Measurements from ENCODE around the gene TMEM151B.
"Not testable (repeated sequence)": the region's sequence is repeated elsewhere in the genome, so short reads cannot be mapped to it uniquely, and the experiment has no call there.

TMEM151B gene

DNA sequence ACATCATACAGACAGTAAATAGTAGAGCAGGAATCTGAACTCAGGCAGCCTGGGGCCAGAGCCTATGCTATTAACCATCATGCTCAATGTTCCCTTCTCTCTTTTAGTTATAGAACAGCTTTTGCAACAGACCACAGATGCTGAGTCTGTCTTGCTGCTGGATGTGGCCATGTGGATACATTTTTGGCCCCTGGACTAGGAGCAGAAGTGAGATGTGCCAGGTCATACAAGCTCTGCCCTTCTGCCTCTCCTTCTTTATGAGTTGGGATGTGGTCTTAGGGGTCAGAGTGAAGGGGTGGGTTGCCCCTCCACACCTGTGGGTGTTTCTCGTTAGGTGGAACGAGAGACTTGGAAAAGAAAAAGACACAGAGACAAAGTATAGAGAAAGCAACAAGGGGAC is 57.5 kb downstream of the TMEM151B start:
- in situ Hi-C loops (cut with MboI; ENCODE audit: low sequenced_read_pairs), result no loop called here

GRCh38 chr6:44328203-44328602 is 58.0 kb downstream of the TMEM151B start:
- in situ Hi-C loops (cut with MboI; ENCODE audit: low sequenced_read_pairs), result not testable (repeated sequence)

GRCh38 chr6:44329858-44330257 is 59.6 kb downstream of the TMEM151B start:
- in situ Hi-C loops (cut with MboI; ENCODE audit: low sequenced_read_pairs), result no loop called here

- in situ Hi-C loops (cut with MboI; ENCODE audit: low sequenced_read_pairs), result no loop called here
Observed at GRCh38 chr6:44332585-44332984, 62.3 kb downstream of the TMEM151B start.

DNA sequence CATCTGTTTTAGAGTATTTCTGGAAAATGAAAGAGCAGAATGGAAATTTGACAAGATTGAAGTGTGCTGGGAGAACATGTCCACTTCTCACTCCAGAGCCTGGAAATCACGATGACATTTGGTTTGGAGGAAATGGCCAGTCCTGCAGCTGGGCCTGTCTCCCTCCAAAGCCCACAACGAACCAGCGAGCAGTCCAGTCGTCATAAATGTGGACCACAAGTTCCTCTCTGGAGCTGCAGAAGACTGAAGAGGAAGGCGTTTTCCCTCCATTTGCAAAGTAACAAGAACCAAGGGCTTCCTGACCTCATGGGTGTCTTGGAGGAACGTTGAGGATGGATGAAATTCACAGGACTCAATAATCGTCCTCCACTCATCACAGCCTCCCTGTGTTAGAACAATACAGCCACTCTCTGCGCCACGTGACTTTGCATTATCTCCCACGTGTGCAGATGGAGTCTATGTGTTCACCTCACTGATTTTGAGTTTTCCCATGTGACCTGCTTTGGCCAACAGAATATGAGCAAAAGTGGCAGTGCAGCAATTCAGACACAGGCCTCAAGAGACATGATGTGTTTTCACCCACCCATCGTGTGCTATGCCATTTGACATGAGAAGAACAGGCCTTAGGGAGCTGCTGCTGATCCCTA is 63.1 kb downstream of the TMEM151B start:
- in situ Hi-C loops (cut with MboI; ENCODE audit: low sequenced_read_pairs), result no loop called here

- in situ Hi-C loops (cut with MboI; ENCODE audit: low sequenced_read_pairs), result no loop called here
Observed at GRCh38 chr6:44333942-44334341, 63.7 kb downstream of the TMEM151B start.

GRCh38 chr6:44335631-44336030 is 65.4 kb downstream of the TMEM151B start:
- in situ Hi-C loops (cut with MboI; ENCODE audit: low sequenced_read_pairs), result no loop called here

DNA sequence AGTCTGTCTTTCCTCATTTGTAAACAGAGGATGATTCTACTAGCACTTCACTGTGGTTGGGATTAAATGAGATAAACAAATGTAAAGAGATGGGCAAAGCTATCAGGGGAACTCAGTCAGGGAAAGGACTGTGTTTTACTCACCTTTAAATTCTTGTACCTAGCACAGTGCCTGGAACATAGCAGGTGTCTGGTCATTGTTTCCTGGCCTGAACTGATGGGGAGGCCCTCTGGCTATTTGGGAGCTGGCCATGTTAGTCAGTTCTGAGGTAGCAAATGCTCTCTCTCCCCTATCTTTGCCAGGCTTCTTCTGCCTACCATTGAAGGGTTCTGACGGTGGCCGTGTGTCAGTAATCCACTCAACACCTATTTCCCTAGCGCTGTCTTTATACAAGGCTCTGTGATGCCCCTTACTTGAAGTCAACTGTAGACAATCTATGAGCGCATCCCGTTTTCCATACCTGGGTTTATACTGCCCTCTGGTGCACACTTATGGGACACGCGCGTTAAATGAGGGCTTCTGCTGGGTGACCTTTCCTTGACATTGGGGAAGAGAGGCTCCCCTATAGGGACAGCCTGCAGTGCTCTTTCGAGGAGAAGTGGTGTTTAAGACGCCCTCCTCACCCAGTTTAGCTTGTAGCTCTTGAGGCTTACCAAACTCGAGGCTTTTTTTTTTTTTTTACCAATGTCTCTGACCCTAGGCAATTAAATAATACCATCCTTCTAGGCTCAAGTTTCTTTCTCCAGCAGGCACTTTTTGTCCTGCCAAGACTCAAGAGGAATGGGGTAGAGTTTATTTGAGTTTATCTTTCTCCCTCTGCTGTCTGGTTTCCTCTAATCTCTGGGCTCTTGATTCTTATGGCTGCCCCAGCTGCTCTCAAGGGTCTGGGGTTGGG is 68.2 kb downstream of the TMEM151B start:
- in situ Hi-C loops (cut with MboI; ENCODE audit: low sequenced_read_pairs), result no loop called here

DNA sequence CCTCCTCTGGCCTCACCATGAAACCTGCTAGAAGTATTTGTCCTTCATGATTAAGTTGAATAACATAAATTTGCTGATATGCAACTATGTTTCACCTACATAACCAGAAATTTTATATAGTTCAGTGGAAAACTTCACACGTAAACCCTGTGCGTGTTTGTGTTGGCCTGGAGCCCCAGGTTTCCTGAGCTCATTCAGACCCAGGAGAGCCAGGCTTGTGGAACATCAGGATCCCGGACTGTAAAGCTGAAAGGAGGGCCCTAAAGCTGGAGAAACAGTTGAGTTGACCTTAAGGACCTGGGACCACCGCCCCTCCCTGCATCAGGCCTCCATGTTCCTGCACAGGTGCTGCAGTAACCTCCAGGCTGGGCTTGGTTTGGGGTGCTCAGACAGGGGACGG is 69.1 kb downstream of the TMEM151B start:
- in situ Hi-C loops (cut with MboI; ENCODE audit: low sequenced_read_pairs), result no loop called here

- in situ Hi-C loops (cut with MboI; ENCODE audit: low sequenced_read_pairs), result no loop called here
Observed at GRCh38 chr6:44339763-44340625, 69.7 kb downstream of the TMEM151B start.

DNA sequence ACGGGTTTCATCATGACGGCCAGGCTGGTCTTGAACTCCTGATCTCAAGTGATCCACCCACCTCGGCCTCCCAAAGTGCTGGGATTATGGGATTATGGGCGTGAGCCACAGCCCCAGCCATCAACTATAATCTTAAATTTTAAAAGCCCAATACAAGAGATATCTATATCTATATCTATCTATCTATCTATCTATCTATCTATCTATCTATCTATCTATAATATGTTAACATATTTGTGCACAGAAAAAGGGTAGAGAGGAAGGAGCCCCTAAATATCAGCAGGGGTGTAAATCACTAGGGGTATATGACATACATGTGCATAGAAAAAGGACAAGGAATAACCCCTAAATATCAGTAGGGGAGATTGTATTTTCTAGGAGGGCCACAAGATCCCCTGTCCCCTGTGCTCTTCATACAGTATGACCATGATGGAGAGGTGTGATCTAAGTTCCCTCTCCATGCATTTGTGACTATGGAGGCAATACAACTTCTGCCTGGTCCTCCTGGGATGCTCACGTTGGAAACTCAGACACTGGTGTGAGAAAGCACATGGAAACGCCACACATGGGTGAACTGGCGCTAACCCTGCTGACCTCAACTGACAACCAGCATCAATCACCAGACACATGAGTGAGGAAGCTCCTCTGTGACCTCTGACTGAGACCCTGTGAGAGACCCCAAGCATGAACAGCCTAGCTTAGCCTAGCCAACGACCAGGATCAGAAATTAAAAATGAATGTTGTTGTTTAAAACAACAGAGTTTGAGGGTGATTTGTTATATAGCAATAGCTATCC is 71.0 kb downstream of the TMEM151B start:
- in situ Hi-C loops (cut with MboI; ENCODE audit: low sequenced_read_pairs), result no loop called here

- in situ Hi-C loops (cut with MboI; ENCODE audit: low sequenced_read_pairs), result no loop called here
Observed at GRCh38 chr6:44342052-44342451, 71.8 kb downstream of the TMEM151B start.

- in situ Hi-C loops (cut with MboI; ENCODE audit: low sequenced_read_pairs), result no loop called here
Observed at GRCh38 chr6:44342489-44342888, 72.2 kb downstream of the TMEM151B start, which contains the start of gene SPATS1. Gene SPATS1 (plus strand): TSS chr6:44342650. CDS start chr6:44343096, 446 bp downstream.

DNA sequence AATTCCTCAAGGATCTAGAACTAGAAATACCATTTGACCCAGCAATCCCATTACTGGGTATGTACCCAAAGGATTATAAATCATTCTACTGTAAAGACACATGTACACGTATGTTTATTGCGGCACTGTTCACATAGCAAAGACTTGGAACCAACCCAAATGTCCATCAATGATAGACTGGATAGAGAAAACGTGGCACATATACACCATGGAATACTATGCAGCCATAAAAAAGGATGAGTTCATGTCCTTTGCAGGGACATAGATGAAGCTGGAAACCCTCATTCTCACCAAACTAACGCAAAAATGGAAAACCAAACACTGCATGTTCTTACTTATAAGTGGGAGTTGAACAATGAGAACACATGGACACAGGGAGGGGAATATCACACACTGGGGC is 76.6 kb downstream of the TMEM151B start:
- in situ Hi-C loops (cut with MboI; ENCODE audit: low sequenced_read_pairs), result not testable (repeated sequence)

GRCh38 chr6:44349904-44350649 is 79.8 kb downstream of the TMEM151B start:
- in situ Hi-C loops (cut with MboI; ENCODE audit: low sequenced_read_pairs), result no loop called here

GRCh38 chr6:44350650-44350994 is 80.4 kb downstream of the TMEM151B start:
- in situ Hi-C loops (cut with MboI; ENCODE audit: low sequenced_read_pairs), result not testable (repeated sequence)

- in situ Hi-C loops (cut with MboI; ENCODE audit: low sequenced_read_pairs), result no loop called here
Observed at GRCh38 chr6:44352259-44352658, 82.0 kb downstream of the TMEM151B start.

GRCh38 chr6:44353336-44353735 is 83.1 kb downstream of the TMEM151B start:
- in situ Hi-C loops (cut with MboI; ENCODE audit: low sequenced_read_pairs), result no loop called here

GRCh38 chr6:44355640-44356039 is 85.4 kb downstream of the TMEM151B start:
- in situ Hi-C loops (cut with MboI; ENCODE audit: low sequenced_read_pairs), result no loop called here

DNA sequence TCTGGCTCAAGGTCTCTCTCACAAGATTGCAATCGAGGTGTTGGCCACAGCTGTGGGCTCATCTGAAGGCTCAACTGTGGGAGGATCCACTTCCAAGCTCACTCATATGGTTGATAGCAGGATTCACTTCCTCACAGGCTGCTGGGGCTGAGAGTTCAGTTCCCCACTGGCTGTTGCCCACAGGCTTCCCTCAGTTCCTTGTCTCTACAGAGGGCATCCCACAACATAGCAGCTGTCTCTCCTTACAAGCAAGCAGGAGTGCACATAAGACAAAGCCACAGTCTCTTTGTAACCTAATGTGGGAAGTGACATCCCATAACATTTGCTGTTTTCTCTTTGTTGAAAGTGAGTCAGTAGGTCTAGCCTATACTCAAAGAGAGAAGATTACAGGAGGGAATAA is 86.2 kb downstream of the TMEM151B start:
- in situ Hi-C loops (cut with MboI; ENCODE audit: low sequenced_read_pairs), result no loop called here

All from hTERT RPE-1 (cell line).